Fibroblast of skin of right quadriceps (primary cell): Measurements from ENCODE around the gene GRK6.

Source experiments
- DNase-seq: peaks from one replicate; pipeline ENCODE4 v3.0.0-alpha.2; 2013

GRK6 gene

DNA sequence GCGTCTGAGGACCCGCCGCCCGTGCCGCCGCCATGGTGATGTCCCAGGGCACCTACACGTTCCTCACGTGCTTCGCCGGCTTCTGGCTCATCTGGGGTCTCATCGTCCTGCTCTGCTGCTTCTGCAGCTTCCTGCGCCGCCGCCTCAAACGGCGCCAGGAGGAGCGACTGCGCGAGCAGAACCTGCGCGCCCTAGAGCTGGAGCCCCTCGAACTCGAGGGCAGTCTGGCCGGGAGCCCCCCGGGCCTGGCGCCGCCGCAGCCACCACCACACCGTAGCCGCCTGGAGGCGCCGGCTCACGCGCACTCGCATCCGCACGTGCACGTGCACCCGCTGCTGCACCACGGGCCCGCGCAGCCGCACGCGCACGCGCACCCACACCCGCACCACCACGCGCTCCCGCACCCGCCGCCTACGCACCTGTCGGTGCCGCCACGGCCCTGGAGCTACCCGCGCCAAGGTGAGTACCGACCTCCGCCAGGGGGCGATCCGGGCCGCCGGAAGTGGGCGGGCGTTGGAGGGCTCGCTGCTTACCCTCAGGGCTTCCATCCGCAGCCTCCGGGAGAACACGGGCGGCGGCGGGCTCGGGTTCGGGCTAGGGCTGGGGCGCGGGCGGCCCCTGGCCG lies 28.7 kb downstream of the GRK6 start:
- peak; percentile 70 for DNase-seq

DNA sequence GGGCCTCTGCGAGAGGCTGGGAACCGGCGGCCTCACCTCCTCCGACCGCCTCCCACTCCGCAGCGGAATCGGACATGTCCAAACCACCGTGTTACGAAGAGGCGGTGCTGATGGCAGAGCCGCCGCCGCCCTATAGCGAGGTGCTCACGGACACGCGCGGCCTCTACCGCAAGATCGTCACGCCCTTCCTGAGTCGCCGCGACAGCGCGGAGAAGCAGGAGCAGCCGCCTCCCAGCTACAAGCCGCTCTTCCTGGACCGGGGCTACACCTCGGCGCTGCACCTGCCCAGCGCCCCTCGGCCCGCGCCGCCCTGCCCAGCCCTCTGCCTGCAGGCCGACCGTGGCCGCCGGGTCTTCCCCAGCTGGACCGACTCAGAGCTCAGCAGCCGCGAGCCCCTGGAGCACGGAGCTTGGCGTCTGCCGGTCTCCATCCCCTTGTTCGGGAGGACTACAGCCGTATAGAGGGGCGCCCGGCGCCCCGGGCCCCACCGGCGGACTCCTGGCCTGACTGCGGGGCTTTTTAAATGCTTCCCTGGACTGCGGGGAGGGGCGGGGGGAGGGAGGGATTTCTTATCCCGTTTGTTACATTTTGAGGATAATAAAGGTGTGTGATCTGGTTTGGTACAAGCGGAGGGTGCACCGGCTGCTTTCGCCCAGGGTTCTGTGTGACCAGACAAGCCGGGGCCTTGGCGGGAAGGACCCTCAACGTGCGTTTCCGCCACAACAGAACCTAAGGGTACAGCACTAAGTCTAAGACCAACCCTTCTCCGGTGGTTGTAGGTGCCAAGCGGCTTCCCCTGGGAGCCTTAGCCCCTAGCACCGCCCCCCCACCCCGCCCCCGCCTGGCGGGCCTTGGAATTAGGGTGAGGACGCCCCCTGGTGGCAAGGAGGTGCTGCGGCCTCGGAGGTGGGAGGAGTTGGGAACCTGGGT lies 29.4 kb downstream of the GRK6 start:
- peak; percentile 83 for DNase-seq

DNA sequence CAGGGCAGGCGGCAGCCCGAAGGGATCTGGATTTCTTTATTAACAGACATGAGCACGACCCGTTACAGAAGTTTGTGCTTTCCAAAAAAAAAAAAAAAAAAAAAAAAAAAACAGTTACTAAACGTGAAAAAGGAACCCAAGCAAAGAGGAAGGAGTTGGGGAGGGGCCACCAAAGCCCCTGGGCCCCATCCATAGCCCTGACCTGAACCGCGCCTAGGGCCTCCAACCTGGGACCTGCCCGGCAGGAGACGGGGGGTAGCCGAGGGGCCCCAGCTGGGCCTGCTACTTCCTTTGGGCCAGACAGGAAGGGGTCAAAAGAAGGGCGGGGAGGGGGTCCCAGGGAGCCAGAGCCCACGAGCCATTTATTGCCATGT lies 30.1 kb downstream of the GRK6 start:
- no peak for DNase-seq

DNA sequence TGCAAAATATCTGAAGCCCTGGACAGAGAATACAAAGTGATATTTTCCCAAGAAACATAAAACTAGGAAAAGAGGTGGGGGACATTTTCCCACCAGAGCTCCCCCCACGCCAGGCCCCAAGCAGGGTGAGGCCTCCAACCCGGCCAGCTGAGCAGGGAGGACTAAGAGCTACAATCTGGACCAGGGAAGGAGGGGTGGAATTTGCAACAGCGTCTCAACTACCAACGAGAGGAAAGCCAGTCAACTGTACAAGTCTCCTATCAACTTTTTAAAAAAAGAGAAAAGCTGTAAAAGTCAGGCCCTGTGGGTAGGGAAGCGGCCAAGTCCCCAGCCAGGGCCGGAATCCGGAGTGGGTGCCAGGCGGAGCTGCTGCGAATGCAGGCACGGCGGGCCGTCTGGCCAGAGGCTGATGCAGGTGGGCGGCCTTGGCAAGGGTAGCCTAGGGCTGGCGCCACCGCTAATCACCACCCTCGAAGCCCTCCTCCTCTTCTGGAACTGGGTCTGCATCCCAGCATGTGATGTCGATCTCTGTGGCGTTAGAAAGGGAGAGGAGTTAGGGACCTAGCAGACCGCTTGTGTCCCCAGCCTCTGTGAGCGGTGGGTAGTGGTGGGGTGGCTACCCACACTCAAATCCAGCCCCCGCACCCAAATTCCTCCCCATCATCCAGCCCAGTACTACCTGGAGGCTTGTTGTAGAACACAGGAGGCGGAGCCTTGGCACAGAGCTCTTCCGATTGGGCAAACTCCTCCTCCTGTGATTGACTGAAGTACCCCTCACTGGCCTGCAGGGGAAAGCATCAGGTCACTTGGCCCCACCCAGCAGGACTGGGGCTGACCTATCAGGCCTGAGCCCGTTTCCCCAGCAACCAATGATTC lies 30.7 kb downstream of the GRK6 start:
- peak; percentile 95 for DNase-seq

DNA sequence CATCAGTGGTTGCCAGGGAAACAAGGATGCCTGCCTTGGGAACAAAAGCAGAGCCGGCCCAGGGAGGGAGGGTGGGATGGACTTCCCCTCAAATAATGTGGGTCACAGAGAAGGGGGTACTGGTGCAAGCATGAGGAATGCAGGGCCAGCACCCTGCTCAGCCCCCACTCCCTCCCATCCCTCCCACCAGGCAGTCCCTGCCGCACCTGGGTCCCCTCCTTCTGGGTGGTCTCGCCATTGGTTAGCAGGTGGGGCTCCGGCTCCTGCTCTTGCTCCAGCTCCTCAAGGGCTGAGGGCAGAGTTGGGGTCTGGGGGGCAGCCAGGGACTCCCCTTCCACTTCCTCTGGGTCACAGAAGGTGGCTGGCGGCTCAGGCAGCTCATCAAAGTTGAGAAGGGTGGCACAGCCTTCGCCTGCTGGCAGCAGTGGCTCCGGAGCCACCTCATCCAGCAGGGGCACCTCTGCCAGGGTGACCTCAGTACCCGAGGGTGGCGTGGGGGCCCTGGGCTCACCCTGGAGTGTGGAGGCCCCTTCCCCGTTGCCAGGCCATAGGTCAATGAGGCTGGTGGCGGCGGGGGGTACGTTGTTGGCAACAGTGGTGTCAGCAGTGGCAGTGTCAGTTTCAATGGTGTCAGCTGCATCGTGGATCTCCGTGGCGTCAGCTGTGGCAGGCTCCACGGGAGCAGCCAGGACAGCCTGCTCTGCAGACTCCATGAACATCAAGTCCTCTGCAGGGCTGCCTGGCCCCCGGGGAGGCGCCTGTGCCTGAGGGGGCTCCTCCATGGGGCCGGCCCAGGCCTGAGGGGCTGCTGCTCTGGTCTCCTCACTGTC lies 31.6 kb downstream of the GRK6 start:
- DNase-seq, result no peak

DNA sequence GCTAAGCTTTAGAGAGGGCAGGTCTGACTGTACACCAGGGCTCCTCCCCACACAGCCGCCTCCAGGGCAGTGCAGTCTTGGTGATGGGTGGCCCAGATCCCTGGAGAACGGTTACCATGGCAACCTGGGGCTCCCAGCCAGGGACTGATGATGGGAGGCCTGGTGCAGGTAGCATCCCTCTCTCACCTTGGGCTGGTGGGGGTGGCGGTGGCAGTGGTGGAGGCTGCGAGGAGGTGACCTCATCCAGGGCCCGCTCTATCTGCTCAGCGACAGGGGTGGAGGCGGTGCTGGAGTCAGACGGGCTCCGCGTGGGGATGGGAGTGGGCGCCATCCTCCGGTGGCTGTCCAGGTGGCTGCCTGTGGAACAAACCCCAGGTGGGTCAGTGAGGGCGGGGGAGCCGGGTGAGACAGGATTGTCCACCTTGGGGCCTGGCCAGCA lies 32.5 kb downstream of the GRK6 start:
- DNase-seq, result no peak

DNA sequence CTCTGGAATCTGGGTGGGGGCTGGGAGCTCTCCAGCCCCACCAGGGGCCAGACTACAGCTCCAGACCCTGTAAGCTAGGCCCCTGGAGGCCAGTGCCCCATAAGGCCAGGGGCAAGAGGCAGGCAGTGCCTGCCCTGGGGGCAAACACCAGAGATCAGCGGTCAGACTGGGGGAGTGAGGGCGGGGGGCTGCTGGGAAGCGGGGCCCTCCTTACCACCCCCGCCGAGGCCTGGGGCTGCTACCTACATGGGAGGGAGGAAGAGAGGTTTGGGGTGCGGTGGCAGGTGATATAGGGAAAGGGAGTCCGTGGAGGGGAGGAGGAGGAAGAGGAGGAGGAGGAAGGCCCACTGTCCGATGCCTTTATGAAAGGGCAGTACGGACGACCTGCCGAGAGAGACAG lies 32.9 kb downstream of the GRK6 start:
- no peak for DNase-seq

DNA sequence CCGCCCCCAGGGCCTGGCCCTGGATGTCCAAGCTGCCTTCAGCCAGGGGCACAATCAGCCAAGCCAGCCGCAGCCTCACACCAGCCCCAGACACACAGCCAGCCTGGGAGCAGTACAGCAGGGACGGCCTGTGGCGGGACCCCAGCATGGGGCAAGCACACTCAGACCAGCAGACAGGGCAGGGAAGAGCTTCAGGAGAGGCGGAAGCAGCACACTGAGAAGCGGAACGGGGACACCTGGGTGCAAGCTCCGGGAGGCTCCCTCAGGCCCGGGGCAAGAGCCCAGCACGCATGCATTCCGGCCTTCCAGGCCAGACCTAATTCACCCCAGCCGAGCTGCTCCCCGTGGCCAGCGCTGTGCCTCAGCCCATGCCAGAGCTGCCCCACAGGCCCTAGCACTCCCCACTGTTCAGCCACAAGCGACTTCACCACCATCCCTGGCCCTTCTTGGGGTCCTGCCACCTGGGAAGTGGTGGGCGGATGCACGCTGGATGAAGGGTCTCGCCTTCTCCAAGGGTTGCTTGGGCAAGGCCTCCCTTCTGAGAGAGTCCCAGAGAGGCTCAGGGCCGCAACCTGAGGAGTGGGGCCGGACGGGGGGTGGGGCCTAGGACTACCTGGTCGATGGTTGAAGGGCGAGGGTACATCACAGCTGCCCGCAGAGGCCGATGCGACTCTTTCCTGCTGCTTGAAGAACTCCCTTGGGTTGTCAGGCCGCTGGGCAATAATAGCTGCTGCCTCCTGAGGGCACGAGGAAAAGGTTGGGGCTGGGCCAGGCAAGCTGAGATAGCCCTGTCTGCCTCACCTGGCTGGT lies 33.5 kb downstream of the GRK6 start:
- no peak for DNase-seq

DNA sequence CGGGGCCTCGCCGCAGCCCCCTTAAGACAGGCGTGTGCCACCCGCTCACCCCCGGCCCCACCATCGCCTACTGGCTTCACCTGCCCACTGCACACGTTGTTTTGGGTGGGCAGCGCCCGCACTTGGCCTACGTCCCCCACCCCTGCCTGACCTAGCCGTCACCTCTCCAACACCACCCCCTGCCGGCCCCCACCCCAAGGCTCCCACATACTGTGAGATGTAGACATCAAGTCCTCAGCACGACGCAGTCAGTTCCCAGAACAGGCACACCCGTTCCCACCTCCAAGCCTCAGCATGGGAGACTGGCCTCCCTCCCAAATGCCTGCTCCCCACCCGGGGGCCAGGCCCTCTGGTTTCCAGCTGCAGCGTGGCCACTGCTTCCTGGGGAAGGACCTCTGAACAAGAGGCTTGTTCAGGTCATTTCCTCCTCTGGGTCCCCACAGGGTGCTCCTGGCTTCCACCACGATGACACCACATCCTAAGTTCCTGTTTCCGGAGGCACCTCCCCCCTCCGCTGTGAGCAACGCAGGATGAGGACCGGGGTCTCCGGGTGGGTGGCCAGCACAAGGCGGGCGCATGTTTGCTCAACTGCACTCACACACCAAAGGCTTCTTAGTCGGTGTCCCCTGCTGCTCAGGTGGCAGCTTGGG lies 35.7 kb downstream of the GRK6 start:
- no peak for DNase-seq

DNA sequence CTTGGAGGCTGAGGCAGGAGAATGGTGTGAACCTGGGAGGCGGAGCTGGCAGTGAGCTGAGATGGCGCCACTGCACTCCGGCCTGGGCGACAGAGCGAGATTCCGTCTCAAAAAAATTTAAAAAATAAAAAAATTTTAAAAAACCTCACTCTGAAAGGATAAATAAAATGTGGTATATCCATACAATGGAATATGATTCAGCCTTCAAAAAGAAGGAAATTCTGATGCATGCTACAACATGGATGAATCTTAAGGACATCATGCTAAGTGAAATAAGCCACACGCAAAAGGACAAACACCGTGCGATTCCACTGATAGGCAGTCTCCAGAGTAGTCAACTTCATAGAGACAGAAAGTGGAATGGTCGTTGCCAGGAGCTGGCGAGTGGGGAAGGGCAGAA lies 38.6 kb downstream of the GRK6 start:
- DNase-seq, result no peak

DNA sequence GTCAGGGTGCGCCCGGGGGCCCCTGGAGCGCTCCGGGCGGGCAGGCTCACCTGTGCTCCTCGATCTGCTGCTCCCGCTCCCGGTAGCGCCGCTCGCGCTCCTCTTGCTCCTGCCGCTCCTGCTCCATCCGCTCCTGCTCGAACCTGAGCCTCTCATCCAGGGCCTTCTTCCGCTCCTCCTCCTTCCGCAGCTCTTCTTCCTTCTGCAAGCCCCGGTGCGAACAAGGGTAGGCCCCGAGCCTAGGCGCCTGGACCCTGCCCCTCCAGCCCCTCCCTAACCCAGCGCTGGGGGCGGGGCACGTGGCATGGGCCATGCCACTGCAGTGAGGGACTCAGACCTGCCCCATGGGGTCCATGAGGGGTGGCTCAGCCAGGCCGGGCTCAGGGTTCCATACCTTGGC lies 40.4 kb downstream of the GRK6 start:
- no peak for DNase-seq

DNA sequence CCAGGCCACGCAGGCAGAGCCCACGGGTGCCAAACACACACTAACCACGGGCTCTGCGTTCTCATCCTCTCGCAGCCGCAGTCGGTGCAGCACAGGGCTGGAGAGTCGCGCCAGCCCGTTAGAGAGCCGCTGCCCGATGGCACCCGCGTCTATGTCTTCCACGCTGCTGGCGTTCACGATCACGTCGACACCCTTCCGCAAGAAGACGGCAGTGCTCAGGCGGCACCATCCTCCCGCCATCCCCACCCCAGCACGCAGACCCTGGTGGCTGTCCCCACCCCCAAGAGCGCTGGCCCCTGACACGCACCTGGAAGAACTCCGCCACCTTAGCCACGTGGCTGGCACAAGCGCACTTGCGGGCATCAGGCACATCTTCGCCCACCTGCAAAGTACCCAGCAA lies 41.0 kb downstream of the GRK6 start:
- DNase-seq, result no peak

DNA sequence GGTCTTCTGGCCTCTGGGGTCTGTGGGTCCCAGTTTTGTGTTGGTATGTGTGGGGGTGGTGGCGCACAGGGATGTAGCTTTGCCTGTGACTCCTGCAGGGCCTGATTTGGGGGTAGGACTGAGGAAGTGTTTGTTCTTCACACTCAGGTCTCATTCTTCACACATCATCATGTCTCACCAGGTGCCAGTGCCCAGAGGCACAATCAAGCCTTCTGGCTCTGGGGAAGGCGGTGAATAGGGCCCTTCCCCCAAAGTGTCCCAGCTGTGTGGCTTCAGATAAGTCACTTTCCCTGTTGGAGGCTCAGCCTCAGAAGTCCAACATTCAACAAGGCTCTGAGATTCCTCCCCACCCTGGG lies 41.8 kb downstream of the GRK6 start:
- no peak for DNase-seq

DNA sequence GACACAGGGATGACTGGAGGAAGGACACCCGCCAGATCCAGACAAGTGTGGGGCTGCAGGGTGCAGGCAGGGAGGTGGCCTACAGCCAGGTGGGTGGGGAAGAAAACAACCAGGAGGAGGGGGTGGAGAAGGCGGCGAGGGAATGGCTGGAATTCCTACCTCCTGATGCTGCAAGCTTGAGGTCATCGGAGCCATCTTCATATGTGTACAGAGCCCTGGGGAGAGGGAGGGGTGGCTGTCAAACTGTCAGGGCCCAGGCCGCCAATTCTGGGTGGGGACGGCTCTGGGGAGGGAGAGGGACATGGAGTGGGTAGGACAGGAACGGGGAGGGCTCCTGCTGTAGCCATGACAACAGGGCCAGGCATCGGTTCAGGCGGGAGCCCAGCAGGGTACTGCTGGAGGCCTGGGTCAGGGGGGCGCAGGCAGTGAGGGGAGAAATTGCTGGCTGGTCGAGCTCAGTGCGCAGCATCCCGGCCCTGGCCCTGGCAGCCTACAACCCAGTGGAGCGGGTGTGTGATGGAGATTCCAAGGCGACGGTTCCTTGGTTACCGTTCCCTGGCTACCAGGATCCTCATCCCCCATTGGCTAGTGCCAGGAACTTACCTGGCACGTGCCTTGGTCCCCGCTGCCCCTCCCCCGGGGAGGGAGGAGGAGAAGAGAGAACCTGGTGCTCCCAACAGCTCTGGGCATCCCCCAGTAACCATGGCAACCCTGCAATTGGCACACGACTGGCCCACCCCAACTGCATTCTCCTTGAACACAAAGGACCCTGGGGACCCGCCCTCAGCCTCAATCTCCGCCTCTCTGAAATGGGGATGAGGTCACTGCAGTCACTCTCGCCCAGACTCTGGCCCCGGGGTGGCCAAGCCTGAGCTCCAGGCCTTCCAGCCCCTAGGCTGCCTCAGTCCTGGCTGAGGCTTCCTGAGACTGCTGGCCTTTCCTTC lies 42.5 kb downstream of the GRK6 start:
- DNase-seq, result peak; percentile 70

DNA sequence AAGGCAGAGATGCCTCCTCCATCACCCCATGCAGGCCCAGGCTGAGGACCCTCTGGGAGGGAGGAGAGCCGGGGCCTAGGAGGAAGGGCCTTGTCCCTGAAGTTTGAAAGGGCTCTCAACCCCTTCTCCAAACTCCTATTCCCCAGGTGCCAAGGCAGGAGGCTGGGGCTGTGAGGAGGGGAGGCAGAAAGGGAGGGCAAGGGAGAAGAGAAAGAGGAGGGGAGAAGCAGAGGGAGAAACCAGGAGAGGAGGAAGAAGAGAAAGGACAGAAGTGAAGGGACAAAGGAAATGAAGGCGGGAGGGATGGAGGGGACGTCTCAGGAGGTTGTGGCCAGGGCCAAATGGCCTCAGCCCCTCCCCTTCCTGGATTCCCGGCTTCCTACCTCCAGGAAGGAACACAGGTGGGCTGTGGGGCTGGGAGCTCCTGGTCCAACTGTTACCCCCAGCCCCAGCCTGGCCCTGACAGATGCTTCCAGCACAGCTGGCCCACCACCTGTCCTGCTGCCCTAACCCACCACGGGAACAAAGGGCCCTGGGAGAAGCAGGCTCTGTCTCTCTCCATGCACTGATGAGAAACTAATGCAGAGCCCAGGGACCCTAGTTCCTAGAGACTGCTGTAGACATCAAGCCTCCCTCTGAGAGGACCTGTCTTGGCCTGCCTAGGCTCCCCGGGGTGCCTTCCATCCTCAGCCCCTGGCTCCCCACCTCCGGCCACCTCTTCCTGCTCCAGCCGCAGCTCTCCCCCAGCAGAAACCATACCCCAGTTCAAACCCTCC lies 43.5 kb downstream of the GRK6 start:
- no peak for DNase-seq

DNA sequence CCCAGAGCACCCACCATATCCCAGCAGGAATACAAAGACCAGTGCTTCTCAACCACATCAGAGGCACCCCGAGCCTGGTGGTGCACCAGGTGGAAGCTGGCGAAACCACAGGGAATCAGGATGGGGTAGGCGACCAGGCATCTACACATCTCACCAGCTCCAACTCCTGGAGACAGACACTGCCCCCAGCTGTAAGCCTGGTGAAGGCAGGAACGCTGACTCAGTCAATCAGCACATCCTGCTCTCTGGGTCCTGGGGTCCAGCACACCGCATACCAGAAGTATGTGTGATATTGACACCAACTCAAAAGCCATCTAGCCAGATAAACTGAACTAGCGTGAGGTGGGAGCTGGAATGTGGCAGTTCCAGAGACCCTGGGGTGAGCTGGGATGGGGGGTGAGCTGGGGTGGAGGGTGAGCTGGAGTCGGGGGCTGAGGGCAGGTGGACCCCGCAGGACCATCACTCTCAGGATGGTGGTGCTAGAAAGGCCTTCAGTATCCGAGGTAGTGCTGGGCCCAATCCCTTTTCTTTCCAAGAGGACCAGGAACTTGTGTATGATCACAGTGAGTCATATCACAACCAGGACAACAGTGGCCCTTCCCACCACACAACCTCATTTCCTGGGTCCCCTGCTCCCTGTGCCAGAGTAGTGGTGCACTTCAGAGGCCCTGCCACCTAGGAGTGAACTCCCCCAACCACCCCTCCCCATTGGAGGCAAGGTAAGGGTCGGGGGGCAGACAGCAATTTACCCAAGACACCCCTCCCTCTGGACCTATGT lies 44.5 kb downstream of the GRK6 start:
- DNase-seq, result peak; percentile 64

DNA sequence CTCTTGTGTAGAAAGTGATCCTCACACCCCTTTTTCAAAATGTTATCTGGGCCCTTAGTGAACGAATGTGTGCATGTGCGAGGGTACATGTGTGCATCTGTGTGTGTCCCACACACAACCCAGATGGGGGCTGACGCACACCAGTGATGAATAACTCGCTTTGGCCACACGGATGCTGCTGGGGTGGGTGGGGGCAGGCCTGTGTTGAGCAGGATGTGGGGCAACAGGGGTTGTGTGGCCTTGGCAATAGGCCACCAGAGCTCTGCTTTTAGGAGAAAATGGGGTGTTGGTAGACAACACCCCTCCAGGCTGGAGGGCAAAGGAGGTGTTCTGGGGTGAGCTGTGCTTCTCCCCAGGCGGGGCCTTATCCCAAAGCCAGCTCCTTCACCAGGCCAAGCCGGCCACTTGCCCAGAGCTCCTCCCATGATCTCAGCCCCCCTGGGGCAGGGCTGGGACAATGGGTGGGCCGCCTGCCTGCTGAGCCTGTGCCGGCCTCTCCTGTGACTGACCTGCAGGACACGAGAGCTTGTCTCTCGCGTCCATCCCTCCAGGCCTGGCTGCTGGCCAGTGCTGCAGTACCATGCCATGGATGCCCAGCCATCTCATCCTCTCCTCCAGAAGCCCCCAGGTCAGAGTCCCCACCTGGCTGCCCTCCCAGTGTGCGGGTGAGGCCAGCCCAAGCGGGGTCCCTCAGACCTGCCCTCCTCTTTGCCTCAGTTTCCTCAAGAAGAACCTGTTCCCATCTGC lies 45.3 kb downstream of the GRK6 start:
- DNase-seq, result no peak
